ENCODE measurements around the gene PTGS1.

DNA sequence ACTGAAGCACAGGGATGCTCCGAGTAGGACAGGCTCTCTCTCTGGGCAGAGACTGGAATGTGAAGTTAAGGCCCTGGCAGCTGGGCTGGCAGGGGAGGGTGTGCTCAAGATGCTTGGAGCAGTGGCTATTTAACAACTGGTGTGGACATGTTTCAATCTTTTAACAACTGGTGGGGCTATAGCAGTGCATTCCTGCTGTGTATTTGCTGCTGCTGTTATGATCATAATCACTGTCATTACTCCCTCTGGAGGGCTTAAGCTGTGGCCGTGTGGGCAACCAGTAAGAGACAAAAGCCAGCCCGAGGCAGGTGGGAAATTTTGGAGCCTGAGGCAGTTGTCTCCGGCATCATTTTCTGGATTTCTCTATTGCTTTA, 33.3 kb upstream of the PTGS1 start:
- TF ChIP-seq, protein P1, sequence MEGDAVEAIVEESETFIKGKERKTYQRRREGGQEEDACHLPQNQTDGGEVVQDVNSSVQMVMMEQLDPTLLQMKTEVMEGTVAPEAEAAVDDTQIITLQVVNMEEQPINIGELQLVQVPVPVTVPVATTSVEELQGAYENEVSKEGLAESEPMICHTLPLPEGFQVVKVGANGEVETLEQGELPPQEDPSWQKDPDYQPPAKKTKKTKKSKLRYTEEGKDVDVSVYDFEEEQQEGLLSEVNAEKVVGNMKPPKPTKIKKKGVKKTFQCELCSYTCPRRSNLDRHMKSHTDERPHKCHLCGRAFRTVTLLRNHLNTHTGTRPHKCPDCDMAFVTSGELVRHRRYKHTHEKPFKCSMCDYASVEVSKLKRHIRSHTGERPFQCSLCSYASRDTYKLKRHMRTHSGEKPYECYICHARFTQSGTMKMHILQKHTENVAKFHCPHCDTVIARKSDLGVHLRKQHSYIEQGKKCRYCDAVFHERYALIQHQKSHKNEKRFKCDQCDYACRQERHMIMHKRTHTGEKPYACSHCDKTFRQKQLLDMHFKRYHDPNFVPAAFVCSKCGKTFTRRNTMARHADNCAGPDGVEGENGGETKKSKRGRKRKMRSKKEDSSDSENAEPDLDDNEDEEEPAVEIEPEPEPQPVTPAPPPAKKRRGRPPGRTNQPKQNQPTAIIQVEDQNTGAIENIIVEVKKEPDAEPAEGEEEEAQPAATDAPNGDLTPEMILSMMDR (IDR thresholded peaks at IDR 0.05): no peak
- TF ChIP-seq POLR2A (IDR thresholded peaks at IDR 0.05; ENCODE audit: low read depth): no peak
